ENCODE measurements around the gene ENKUR. TPM values are rescaled to one million over a fixed set of nuclear protein-coding genes. Genes with fewer than 3 reads are reported as not detected.

Gene ENKUR
- total RNA-seq, 4 donors from 2014 or later = 0.33 to 0.73 TPM; not detected in 2

- Histone ChIP-seq H3K27me3 (no peaks in the 10 kb centered on the region), H3K9me3 (no peaks in the 10 kb centered on the region), H3K36me3 (no peaks in the 10 kb centered on the region), H3K4me1 (no peaks in the 10 kb centered on the region), H3K27ac (no peak overlapping the region), H3K4me3 (replicated peaks in 1 of 3) (no peak overlapping the region)
- no peak for TF ChIP-seq POLR2A (IDR thresholded peaks at IDR 0.05)
- TF ChIP-seq CTCF (IDR thresholded peaks at IDR 0.05) = no peak
- intact Hi-C loops (cut with DNase I) = no loop called here
- DNase-seq = no peak
- 91 to 92% methylated on average over 1 of the region's 1 CpG for WGBS, 2 donors
Observed at GRCh38 chr10:25052012-25052411, 36.1 kb upstream of the ENKUR start.

GRCh38 chr10:25050402-25050801 lies 34.4 kb upstream of the ENKUR start:
- intact Hi-C loops (cut with DNase I) = no loop called here
- no peaks in the 10 kb centered on the region for H3K36me3 ChIP-seq
- no peaks in the 10 kb centered on the region for H3K4me1 ChIP-seq
- TF ChIP-seq POLR2A (IDR thresholded peaks at IDR 0.05) (no peak), CTCF (IDR thresholded peaks at IDR 0.05) (no peak)
- no peak overlapping the region for H3K27ac ChIP-seq
- WGBS, 2 donors = 91 to 93% methylated on average over 9 of the region's 9 CpGs
- DNase-seq = no peak
- H3K27me3 ChIP-seq = no peaks in the 10 kb centered on the region
- H3K9me3 ChIP-seq = no peaks in the 10 kb centered on the region
- no peak overlapping the region for H3K4me3 ChIP-seq (replicated peaks in 1 of 3)

- intact Hi-C loops (cut with DNase I) = no loop called here
- H3K27ac ChIP-seq = no peak overlapping the region
Observed at GRCh38 chr10:25049966-25050365, 34.0 kb upstream of the ENKUR start.

GRCh38 chr10:25048450-25048849 lies 32.5 kb upstream of the ENKUR start:
- no peaks in the 10 kb centered on the region for H3K36me3 ChIP-seq
- H3K9me3 ChIP-seq = no peaks in the 10 kb centered on the region
- intact Hi-C loops (cut with DNase I) = no loop called here
- no peaks in the 10 kb centered on the region for H3K4me1 ChIP-seq
- DNase-seq = peak in 1 of 2 donors; percentile 7
- no peak overlapping the region for H3K27ac ChIP-seq
- H3K27me3 ChIP-seq = no peaks in the 10 kb centered on the region
- TF ChIP-seq CTCF (IDR thresholded peaks at IDR 0.05) (no peak), POLR2A (IDR thresholded peaks at IDR 0.05) (no peak)
- WGBS, 2 donors = 80 to 91% methylated on average over 5 of the region's 5 CpGs
- no peak overlapping the region for H3K4me3 ChIP-seq (replicated peaks in 1 of 3)

More at GRCh38 chr10:25049966-25050365, 34.0 kb upstream of the ENKUR start:
- no peaks in the 10 kb centered on the region for H3K36me3 ChIP-seq
- H3K27me3 ChIP-seq = no peaks in the 10 kb centered on the region
- WGBS, 2 donors = 100% methylated on average over 2 of the region's 2 CpGs
- H3K9me3 ChIP-seq = no peaks in the 10 kb centered on the region
- DNase-seq = no peak
- no peak overlapping the region for H3K4me3 ChIP-seq (replicated peaks in 1 of 3)
- no peaks in the 10 kb centered on the region for H3K4me1 ChIP-seq
- TF ChIP-seq CTCF (IDR thresholded peaks at IDR 0.05) (no peak), POLR2A (IDR thresholded peaks at IDR 0.05) (no peak)

GRCh38 chr10:25047591-25048301 lies 31.8 kb upstream of the ENKUR start:
- Histone ChIP-seq H3K36me3 (no peaks in the 10 kb centered on the region), H3K27ac (no peak overlapping the region), H3K4me3 (replicated peaks in 1 of 3) (no peak overlapping the region), H3K4me1 (no peaks in the 10 kb centered on the region), H3K27me3 (no peaks in the 10 kb centered on the region), H3K9me3 (no peaks in the 10 kb centered on the region)
- no peak for TF ChIP-seq CTCF (IDR thresholded peaks at IDR 0.05)
- TF ChIP-seq POLR2A (IDR thresholded peaks at IDR 0.05) = no peak
- 64 to 73% methylated on average over 4 of the region's 4 CpGs for WGBS, 2 donors
- intact Hi-C loops (cut with DNase I) = no loop called here
- no peak for DNase-seq

Measured in thyroid gland (tissue), 4 donors.